GM13977 (cell line): ENCODE measurements around the gene LIMS1.
"Not testable (repeated sequence)": the region's sequence is repeated elsewhere in the genome, so short reads cannot be mapped to it uniquely, and the experiment has no call there.

Experiments used
- DNase-seq: peaks from one replicate; pipeline ENCODE4 v3.0.0; 2012; ENCODE audit warnings: low spot score
- CTCF ChIP-seq: IDR thresholded peaks from 2 replicates; pipeline ENCODE4 v1.5.1; 2012; ENCODE audit warnings: mild to moderate bottlenecking, control low read depth; ENCODE audit not compliant: insufficient read depth; ENCODE audit errors: extremely low read depth, missing control alignments
- in situ Hi-C: fragments of 300-500 bp; cut with MboI; formaldehyde crosslinking; loops from one replicate; pipeline ENCODE4 v1.12.0; 2022; ENCODE audit warnings: low sequenced_read_pairs, low pct_unique_long_range_greater_than_20kb, mixed read lengths, inconsistent platforms; ENCODE audit not compliant: unreplicated experiment

LIMS1 gene

GRCh38 chr2:108719149-108720044 is 185.1 kb downstream of the LIMS1 start, which contains the start of gene RANBP2:
TSS of gene RANBP2 (plus strand) at chr2:108719482. CDS start at chr2:108719607, 125 bp downstream.
- TF ChIP-seq CTCF, result no peak
- in situ Hi-C loops, result no loop called here
- DNase-seq, result peak; percentile 92

GRCh38 chr2:108726048-108726447 is 191.8 kb downstream of the LIMS1 start:
- in situ Hi-C loops, DNase-seq: not testable (repeated sequence)

GRCh38 chr2:108734656-108735055 is 200.4 kb downstream of the LIMS1 start:
- in situ Hi-C loops, DNase-seq: not testable (repeated sequence)
